Gastrocnemius medialis (tissue), 4 donors: Measurements from ENCODE around the gene CCDC12. TPM values are rescaled to one million over a fixed set of nuclear protein-coding genes. Genes with fewer than 3 reads are reported as not detected.

Experiments
- ATAC-seq, 2 donors: fragments of 150-250 bp; one replicate each; pipeline ENCODE4 v1.9.1; 2016
- DNase-seq, 2 donors: peaks; one replicate each; pipeline ENCODE4 v3.0.0-alpha.2; 2019
- H3K27ac ChIP-seq, 4 donors: fragments of 200-600 bp; sonication (generic); 1 replicate in 1 of 4; 2 replicates in 3 of 4; pipeline ENCODE4 v1.5.1; 2016 to 2018; ENCODE audit warnings: mild to moderate bottlenecking in 2 of 4, moderate library complexity in 1 of 4
- H3K27me3 ChIP-seq, 3 donors: fragments of 200-600 bp; sonication (generic) in 2 of 3; 1 replicate in 1 of 3; 2 replicates in 2 of 3; pipeline versions ENCODE4 v1.5.1 to v1.6.0; 2016 to 2019; ENCODE audit warnings: mild to moderate bottlenecking in 1 of 3, moderate library complexity in 1 of 3
- H3K36me3 ChIP-seq, 2 donors: fragments of 200-600 bp; sonication (generic) in 1 of 2; one replicate each; pipeline ENCODE4 v1.5.1; 2017 to 2018
- H3K4me1 ChIP-seq, 2 donors: fragments of 200-600 bp; sonication (generic) in 1 of 2; one replicate each; pipeline ENCODE4 v1.5.1; 2016 to 2017; ENCODE audit warnings: mild to moderate bottlenecking in 2 of 2
- H3K4me3 ChIP-seq, 4 donors: fragments of 200-600 bp; sonication (generic) in 3 of 4; 1 replicate in 1 of 4; 2 replicates in 3 of 4; pipeline ENCODE4 v1.5.1; 2016 to 2019; ENCODE audit warnings: mild to moderate bottlenecking in 2 of 4
- H3K9me3 ChIP-seq, 3 donors: fragments of 200-600 bp; sonication (generic) in 2 of 3; 1 replicate in 1 of 3; 2 replicates in 2 of 3; pipeline ENCODE4 v1.5.1; 2016 to 2019
- CTCF ChIP-seq, 5 experiments: fragments of 450-650 bp in 3 of 5; fragments of 200-600 bp in 2 of 5; sonication (generic) in 2 of 5; IDR thresholded peaks in 4 of 5; conservative IDR thresholded peaks in 1 of 5; 1 replicate in 4 of 5; 2 replicates in 1 of 5; pipeline ENCODE4 v1.5.1; 2016 to 2019; ENCODE audit warnings: antibody characterized with exemption in 5 of 5, mild to moderate bottlenecking in 3 of 5, moderate library complexity in 3 of 5
- POLR2A ChIP-seq, 2 donors: fragments of 450-650 bp; IDR thresholded peaks; one replicate each; pipeline ENCODE4 v1.6.1; 2017; ENCODE audit warnings: antibody characterized with exemption in 2 of 2, mild to moderate bottlenecking in 2 of 2, moderate library complexity in 2 of 2
- in situ Hi-C, 4 donors: fragments of 200-750 bp; cut with MboI; loops; one replicate each; pipeline versions ENCODE4 v1.15.0 to v1.8.0; 2017; ENCODE audit warnings: low sequenced_read_pairs in 4 of 4
- intact Hi-C: fragments of 100-400 bp; cut with DNase I; formaldehyde crosslinking; loops from one replicate; pipeline ENCODE4 v1.15.1; 2023; ENCODE audit warnings: low total_unique reads
- total RNA-seq, 4 donors: library from RNA; depleted of rRNA; stranded (reverse); fragments of >200 nt; gene quantifications; one replicate each; pipeline versions ENCODE4 v1.1.0 to v1.2.3, GENCODE V29; 2016

Gene CCDC12
- total RNA-seq, 4 donors from 2014 or later = 24.6 to 32.0 (median 29.0) TPM

GRCh38 chr3:46907960-46908293, 68.6 kb downstream of the CCDC12 start:
- Histone ChIP-seq H3K27me3 (no peaks in the 10 kb centered on the region), H3K36me3 (no peaks in the 10 kb centered on the region), H3K4me1 (peaks cover 11 to 20% of the 10 kb centered on the region in 2 donors), H3K9me3 (no peaks in the 10 kb centered on the region), H3K27ac (no peak overlapping the region), H3K4me3 (no peak overlapping the region)
- in situ Hi-C loops = no loop called here
- ATAC-seq = no peak
- intact Hi-C loops = loop anchor here (5.0 kb wide), 1 partner anchor 61 kb away; no protein-coding TSS in a partner anchor
- DNase-seq = no peak
- TF ChIP-seq POLR2A (IDR thresholded peaks at IDR 0.05) = no peak
- TF ChIP-seq CTCF (IDR thresholded peaks at IDR 0.05 in 4 of 5, conservative IDR thresholded peaks at IDR 0.05 in 1 of 5) = no peak

- H3K9me3 ChIP-seq = no peaks in the 10 kb centered on the region
- no peak for ATAC-seq
- no peak overlapping the region for H3K27ac ChIP-seq
- intact Hi-C loops (loop anchor here (5.0 kb wide), 1 partner anchor 60 kb away; no protein-coding TSS in a partner anchor), in situ Hi-C loops (no loop called here)
- TF ChIP-seq CTCF (IDR thresholded peaks at IDR 0.05 in 4 of 5, conservative IDR thresholded peaks at IDR 0.05 in 1 of 5) (no peak), POLR2A (IDR thresholded peaks at IDR 0.05) (no peak)
- no peak overlapping the region for H3K4me3 ChIP-seq
- no peak for DNase-seq
- no peaks in the 10 kb centered on the region for H3K36me3 ChIP-seq
- no peaks in the 10 kb centered on the region for H3K27me3 ChIP-seq
- H3K4me1 ChIP-seq = peaks cover 11 to 20% of the 10 kb centered on the region in 2 donors
These were observed 69.3 kb downstream of the CCDC12 start for GRCh38 chr3:46907271-46907670.

- in situ Hi-C loops = no loop called here
- H3K27me3 ChIP-seq = no peaks in the 10 kb centered on the region
These were observed 70.0 kb downstream of the CCDC12 start for GRCh38 chr3:46906471-46907058.

GRCh38 chr3:46905661-46906451, 70.7 kb downstream of the CCDC12 start:
- TF ChIP-seq CTCF (IDR thresholded peaks at IDR 0.05 in 4 of 5, conservative IDR thresholded peaks at IDR 0.05 in 1 of 5) = no peak
- no peak for TF ChIP-seq POLR2A (IDR thresholded peaks at IDR 0.05)
- no peak overlapping the region for H3K4me3 ChIP-seq
- H3K4me1 ChIP-seq = peaks cover 11 to 20% of the 10 kb centered on the region in 2 donors
- H3K9me3 ChIP-seq = no peaks in the 10 kb centered on the region
- DNase-seq (no peak), ATAC-seq (no peak)
- no peak overlapping the region for H3K27ac ChIP-seq
- no peaks in the 10 kb centered on the region for H3K36me3 ChIP-seq
- intact Hi-C loops (loop anchor here (5.0 kb wide), 1 partner anchor 59 kb away; no protein-coding TSS in a partner anchor), in situ Hi-C loops (no loop called here)
- no peaks in the 10 kb centered on the region for H3K27me3 ChIP-seq

More at GRCh38 chr3:46906471-46907058, 70.0 kb downstream of the CCDC12 start:
- Histone ChIP-seq H3K9me3 (no peaks in the 10 kb centered on the region), H3K4me1 (peaks cover 11 to 20% of the 10 kb centered on the region in 2 donors), H3K36me3 (no peaks in the 10 kb centered on the region), H3K4me3 (no peak overlapping the region), H3K27ac (no peak overlapping the region)
- DNase-seq = no peak
- no peak for ATAC-seq
- no peak for TF ChIP-seq POLR2A (IDR thresholded peaks at IDR 0.05)
- TF ChIP-seq CTCF (IDR thresholded peaks at IDR 0.05 in 4 of 5, conservative IDR thresholded peaks at IDR 0.05 in 1 of 5) = no peak
- intact Hi-C loops = loop anchor here (5.0 kb wide), 1 partner anchor 59 kb away; no protein-coding TSS in a partner anchor
